Skeletal muscle tissue (tissue), 4 donors: ENCODE results near the gene UCK2. TPM values are rescaled to one million over a fixed set of nuclear protein-coding genes. Genes with fewer than 3 reads are reported as not detected.

ENCODE experiments used
- H3K27ac ChIP-seq: one replicate; pipeline ENCODE4 v1.7.0; 2013; ENCODE audit warnings: mild to moderate bottlenecking, low read depth, low read length, inconsistent platforms
- H3K27me3 ChIP-seq, 3 donors: one replicate each; pipeline ENCODE4 v1.7.0; 2013; ENCODE audit warnings: low read length in 3 of 3; ENCODE audit not compliant: control insufficient read depth in 3 of 3, insufficient read depth in 3 of 3
- H3K36me3 ChIP-seq, 3 donors: one replicate each; pipeline ENCODE4 v1.7.0; 2013; ENCODE audit warnings: low read length in 3 of 3; ENCODE audit not compliant: control insufficient read depth in 3 of 3, insufficient read depth in 3 of 3
- H3K4me1 ChIP-seq, 3 donors: one replicate each; pipeline ENCODE4 v1.7.0; 2013; ENCODE audit warnings: low read length in 3 of 3, mild to moderate bottlenecking in 3 of 3; ENCODE audit not compliant: control insufficient read depth in 3 of 3, insufficient read depth in 3 of 3
- H3K4me3 ChIP-seq, 3 donors: one replicate each; pipeline ENCODE4 v1.7.0; 2013; ENCODE audit warnings: low read length in 3 of 3
- H3K9ac ChIP-seq, 3 donors: one replicate each; pipeline ENCODE4 v1.7.0; 2013; ENCODE audit warnings: low read length in 3 of 3, mild to moderate bottlenecking in 3 of 3, moderate library complexity in 2 of 3, low read depth in 1 of 3
- H3K9me3 ChIP-seq, 3 donors: one replicate each; pipeline ENCODE4 v1.7.0; 2013; ENCODE audit warnings: low read length in 3 of 3; ENCODE audit not compliant: control insufficient read depth in 3 of 3
- total RNA-seq: library from RNA; depleted of rRNA; stranded (reverse); fragments of >200 nt; gene quantifications from one replicate; pipeline ENCODE4 v1.2.3, GENCODE V29; 2014
- donor health status: Osteomylitis.

The UCK2 gene
- total RNA-seq, 1 donor from 2014 or later = 26.1 TPM

DNA sequence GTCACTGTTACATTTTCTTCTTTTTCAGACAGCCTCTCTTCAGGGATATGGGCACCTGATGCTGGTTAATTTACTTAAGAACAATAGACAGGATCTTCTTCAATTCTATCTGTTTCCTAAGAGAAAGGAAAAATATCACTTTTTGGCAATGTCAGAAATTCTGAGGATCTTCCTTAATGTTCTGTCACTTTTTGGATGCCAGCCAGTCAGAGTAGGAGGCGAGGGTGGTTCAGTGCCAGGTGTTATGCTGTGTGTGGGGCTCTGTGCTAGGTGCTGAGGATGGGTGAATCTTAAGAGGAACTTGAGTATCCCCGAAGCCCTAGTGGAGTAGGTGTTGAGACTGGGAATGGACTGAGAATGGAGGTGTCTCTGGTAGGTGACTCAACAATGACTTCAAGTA is 133.5 kb downstream of the UCK2 start:
- Histone ChIP-seq H3K36me3 (no peaks in the 10 kb centered on the region), H3K9ac (no peak overlapping the region), H3K4me1 (no peaks in the 10 kb centered on the region), H3K27me3 (no peaks in the 10 kb centered on the region), H3K27ac (no peak overlapping the region), H3K9me3 (no peaks in the 10 kb centered on the region), H3K4me3 (no peak overlapping the region)

Other genes starting within 250 kb of the UCK2 start
- 170 TPM for gene MGST3, start 196.4 kb upstream of the UCK2 start, total RNA-seq
- 98.1 TPM for gene ALDH9A1, start 129.1 kb upstream of the UCK2 start, total RNA-seq
- gene TMCO1, start 58.7 kb upstream of the UCK2 start, total RNA-seq = 24.5 TPM